Keratinocyte (primary cell): ENCODE measurements around the gene PLAAT2.

Experiments used
- EZH2 ChIP-seq: IDR thresholded peaks from one replicate; pipeline ENCODE4 v1.6.1; 2012; ENCODE audit warnings: inconsistent platforms, mild to moderate bottlenecking, low read length, moderate library complexity
- TF ChIP-seq, protein P1 (sequence below), 3 experiments: IDR thresholded peaks in 1 of 3; conservative IDR thresholded peaks in 1 of 3; optimal IDR thresholded peaks in 1 of 3; 2 replicates in 2 of 3; 3 replicates in 1 of 3; pipeline versions ENCODE3 to v1.5.1; 2011; ENCODE audit warnings: low read length in 3 of 3, mild to moderate bottlenecking in 3 of 3, moderate library complexity in 2 of 3, control low read depth in 1 of 3, inconsistent platforms in 1 of 3; ENCODE audit not compliant: insufficient read depth in 2 of 3; ENCODE audit errors: extremely low read depth in 1 of 3

DNA sequence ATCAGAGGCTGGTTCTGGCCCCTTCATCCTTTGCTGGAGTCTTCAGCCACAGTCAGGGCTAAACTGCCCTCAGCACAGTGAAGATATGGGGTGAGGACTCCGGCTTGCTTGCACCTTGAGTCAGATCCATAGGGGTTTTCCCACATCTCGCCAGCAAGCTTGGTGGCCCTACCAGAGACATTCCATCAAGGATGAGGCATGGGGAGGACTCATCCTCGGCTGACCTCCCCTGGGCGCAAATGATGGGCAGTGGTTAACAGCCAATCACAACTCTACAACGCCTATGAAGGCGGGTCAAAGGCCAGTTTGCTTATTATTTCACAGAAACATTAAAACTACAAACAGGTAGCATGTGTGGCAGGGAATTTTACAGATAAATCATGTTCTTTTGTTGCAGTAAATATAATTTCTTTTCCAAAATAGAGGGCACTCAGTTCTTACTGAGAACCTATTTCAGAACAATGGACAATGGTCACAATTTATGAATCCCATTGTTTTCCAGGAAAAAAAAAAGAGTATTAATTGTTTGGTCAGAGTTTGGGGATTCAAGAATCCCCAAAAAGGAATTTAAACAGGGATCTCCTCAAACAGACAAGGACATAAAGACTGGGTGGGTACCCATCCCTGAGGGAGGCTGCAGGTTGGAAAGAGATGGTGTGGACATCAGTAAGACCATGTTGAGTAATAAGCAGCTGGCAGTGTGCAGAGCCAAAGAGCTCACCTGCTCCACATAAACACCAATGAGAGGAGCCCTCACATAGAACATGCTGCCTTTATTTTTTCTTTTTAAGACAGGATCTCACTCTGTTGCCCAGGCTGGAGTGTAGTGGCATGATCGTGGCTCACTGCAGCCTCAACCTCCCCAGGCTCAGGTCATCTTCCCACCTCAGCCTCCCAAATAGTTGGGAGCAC, 36.3 kb upstream of the PLAAT2 start:
- TF ChIP-seq, protein P1, sequence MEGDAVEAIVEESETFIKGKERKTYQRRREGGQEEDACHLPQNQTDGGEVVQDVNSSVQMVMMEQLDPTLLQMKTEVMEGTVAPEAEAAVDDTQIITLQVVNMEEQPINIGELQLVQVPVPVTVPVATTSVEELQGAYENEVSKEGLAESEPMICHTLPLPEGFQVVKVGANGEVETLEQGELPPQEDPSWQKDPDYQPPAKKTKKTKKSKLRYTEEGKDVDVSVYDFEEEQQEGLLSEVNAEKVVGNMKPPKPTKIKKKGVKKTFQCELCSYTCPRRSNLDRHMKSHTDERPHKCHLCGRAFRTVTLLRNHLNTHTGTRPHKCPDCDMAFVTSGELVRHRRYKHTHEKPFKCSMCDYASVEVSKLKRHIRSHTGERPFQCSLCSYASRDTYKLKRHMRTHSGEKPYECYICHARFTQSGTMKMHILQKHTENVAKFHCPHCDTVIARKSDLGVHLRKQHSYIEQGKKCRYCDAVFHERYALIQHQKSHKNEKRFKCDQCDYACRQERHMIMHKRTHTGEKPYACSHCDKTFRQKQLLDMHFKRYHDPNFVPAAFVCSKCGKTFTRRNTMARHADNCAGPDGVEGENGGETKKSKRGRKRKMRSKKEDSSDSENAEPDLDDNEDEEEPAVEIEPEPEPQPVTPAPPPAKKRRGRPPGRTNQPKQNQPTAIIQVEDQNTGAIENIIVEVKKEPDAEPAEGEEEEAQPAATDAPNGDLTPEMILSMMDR (optimal IDR thresholded peaks at IDR 0.05 in 1 of 3, IDR thresholded peaks at IDR 0.05 in 1 of 3, conservative IDR thresholded peaks at IDR 0.05 in 1 of 3; ENCODE audit: extremely low read depth in 1 of 3, insufficient read depth in 2 of 3, low read length in 3 of 3): no peak
- no peak for TF ChIP-seq EZH2
